CD4-positive, alpha-beta T cell treated with Interleukin-4 for 4 hours (primary cell): ENCODE measurements around the gene RNF223.
A peak's percentile ranks its signal among the peaks of the same experiment; 100 is the strongest.
"Not testable (repeated sequence)": the region's sequence is repeated elsewhere in the genome, so short reads cannot be mapped to it uniquely, and the experiment has no call there.

ENCODE experiments used
- DNase-seq: peaks from one replicate; pipeline ENCODE4 v3.0.0-alpha.2; 2020

RNF223 gene

DNA sequence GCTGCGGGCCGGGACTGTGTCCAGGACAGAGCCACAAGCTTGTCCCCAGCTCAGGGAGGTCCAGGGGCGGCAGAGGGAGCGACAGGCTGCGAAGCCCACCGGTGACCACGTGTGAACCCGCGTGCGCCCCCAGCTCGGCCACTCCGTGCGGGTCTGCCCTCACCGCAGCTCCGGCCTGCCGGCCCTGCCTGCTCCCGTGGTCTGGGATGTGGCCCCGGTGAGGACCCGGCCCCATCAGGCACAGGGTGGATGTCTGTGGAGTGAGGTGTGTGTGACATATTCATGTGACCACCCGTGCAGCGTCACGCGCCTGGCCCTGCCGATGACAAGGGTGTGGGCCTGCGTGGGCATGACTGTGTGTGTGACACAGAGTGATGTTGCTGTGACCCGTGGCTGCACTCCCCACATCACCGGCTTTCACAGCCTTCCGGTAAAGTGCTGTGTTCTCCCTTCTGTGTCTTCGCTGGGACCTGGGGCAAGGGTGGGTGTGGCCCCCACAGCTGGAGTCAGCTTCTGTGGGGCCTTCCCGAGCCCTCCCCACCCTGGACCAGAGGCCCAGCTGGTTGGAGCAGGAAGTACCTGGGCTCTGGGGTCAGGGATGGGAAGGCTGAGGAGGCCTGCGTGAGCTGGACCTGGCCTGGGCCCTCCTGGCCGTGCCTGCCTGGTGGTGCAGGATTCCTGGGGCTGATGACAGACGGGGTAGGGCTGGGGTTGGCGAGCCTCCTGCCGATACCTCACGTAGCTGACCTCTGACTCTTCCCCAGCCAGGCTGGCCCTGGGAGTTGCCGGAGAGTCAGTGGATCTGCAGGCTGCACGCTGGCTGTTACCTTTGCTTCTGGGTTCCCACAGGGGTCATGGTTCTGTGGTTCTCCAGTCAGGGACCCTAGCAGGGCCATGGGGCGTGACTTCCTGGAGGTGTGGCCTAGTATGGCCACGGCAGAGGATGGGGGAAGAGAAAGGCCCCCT lies 4.1 kb downstream of the RNF223 start:
- no peak for DNase-seq

GRCh38 chr1:1069056-1069710 lies 4.9 kb downstream of the RNF223 start:
- peak; percentile 80 for DNase-seq

GRCh38 chr1:1068517-1069055 lies 5.5 kb downstream of the RNF223 start:
- DNase-seq: peak; percentile 34

GRCh38 chr1:1067860-1068516 lies 6.1 kb downstream of the RNF223 start:
- DNase-seq: no peak

GRCh38 chr1:1067284-1067859 lies 6.7 kb downstream of the RNF223 start:
- no peak for DNase-seq

GRCh38 chr1:1066403-1067283 lies 7.5 kb downstream of the RNF223 start:
- DNase-seq: no peak

DNA sequence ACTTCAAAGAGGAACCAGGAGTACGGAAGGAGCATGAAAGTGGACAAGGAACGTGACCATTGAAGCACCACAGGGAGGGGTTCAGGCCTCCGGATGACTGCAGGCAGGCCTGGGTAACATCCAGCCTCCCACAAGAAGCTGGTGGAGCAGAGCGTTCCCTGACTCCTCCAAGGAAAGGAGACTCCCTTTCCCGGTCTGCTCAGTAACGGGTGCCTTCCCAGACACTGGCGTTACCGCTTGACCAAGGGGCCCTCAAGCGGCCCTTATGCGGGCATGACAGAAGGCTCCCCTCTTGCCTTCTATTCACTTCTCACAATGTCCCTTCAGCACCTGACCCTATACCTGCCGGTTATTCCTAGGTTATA lies 8.2 kb downstream of the RNF223 start:
- not testable (repeated sequence) for DNase-seq

DNA sequence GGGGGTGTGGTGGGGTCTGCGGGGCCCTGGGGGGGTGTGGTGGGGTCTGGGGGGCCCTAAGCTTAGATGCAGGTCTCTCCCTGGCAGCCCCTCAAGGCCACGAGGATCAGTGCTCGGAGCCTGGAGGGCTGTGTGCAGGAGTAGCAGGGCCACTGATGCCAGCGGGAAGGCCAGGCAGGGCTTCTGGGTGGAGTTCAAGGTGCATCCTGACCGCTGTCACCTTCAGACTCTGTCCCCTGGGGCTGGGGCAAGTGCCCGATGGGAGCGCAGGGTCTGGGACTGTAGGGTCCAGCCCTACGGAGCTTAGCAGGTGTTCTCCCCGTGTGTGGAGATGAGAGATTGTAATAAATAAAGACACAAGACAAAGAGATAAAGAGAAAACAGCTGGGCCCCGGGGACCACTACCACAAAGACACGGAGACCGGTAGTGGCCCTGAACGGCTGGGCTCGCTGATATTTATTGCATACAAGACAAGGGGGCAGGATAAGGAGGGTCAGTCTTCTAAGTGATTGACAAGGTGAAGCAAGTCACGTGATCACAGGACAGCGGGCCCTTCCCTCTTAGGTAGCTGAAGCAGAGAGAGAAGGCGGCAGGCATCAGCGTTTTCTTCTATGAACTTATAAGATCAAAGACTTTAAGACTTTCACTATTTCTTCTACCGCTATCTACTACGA lies 8.7 kb downstream of the RNF223 start:
- DNase-seq: no peak

DNA sequence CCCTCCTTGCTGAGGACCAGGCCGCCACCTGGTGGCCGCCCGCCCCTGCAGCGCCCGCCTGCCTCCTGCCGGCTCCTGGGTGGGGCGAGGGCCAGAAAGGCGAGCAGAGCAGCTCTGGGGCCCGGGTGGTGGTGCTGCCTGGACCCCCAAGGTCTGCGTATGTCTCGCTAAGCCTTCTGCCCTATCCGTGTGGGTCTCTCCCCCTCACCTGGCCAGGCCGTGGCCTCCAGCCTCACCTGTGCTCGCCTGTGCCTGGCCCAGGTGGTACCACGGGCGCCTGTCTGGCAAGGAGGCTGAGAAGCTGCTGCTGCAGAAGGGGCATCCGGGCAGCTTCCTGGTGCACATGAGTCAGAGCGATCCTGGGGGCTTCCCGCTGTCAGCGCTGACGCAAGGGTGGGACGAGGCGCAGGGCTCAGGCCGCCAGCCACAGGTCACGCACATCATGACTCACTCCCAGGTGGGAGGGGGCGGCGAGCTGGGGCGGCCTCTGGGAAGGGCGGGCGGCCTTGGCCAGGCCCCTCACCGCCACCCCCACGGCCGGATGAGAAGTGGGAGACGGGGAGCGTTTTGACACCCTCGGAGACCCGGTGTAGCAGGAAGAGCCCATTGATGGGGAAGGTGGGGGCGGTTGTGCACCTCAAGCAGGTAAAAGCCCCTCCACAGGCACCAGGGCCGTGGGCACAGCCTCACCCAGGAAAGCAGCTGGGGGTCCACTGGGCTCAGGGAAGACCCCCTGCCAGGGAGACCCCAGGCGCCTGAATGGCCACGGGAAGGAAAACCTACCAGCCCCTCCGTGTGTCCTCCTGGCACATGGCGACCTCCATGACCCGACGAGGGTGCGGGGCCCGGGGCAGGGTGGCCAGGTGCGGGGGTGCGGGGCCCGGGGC lies 9.9 kb downstream of the RNF223 start:
- DNase-seq: peak; percentile 90

- DNase-seq: no peak
These were observed 10.7 kb downstream of the RNF223 start for GRCh38 chr1:1063261-1063944.

- DNase-seq: no peak
These were observed 11.6 kb downstream of the RNF223 start for GRCh38 chr1:1062348-1063163.

DNA sequence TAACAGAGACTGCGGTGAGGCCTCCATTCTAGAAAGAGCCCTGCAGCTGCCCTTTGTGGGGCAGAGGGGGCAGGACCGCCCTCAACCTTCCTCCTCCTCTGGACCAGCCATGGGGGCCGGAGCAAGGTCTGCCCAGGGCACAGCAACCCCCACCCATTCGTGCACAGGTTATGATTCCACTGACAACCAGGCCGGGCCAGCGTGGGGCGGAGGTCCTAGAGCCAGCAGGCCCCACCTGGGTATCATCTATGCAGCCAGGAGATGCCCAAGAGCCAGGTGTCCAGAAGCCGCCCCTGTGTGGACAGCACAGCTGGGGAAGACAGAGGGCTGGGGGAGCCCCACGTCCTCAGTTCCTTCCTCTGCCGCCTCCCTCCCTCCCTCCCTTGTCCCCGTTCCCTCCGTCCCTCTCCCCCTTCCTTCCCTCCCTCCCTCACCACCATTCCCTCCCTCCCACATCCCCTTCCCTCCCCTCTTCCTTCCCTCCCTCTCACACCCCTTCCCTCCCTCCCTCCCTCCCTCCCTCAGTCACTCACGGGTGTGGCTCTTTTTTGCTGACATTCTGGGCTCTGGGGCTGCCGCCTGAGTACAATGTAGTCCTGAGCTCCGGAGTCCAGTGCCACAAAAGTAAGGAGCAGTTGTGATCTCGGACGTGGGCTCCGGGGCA lies 12.3 kb downstream of the RNF223 start:
- no peak for DNase-seq

DNA sequence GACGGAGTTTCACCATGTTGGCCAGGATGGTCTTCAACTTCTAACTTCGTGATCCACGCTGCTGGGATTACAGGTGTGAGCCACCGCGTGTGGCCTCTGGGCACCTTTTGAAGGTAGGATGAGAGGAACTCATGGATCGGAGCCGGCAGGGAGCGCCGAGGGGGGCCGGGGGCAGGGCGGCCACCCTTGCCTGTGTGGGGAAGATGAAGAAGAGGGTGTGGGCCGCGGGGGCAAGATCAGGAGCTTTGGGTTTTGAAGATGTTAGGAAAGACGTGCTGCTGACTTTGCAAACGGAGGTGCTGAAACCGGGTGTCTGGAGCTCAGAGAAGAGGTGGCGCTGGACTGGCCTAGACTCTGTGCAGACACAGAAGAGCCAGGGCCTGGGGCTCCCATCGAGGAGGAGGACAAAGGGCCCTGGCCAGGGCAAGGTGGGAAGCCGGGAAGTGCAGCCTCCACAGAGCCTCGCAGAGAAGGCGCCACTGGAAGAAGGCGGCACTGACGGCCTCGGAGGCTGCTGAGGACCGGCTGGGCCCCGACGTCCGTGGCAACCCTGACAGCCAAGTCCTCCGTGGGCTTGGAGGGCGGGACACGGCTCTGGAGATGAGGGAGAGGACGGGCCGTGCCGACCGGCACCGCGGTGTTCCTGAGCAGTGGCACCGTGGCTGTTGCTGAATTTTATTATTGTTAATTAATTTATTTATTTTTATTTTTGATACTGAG lies 13.7 kb downstream of the RNF223 start:
- DNase-seq: no peak

DNA sequence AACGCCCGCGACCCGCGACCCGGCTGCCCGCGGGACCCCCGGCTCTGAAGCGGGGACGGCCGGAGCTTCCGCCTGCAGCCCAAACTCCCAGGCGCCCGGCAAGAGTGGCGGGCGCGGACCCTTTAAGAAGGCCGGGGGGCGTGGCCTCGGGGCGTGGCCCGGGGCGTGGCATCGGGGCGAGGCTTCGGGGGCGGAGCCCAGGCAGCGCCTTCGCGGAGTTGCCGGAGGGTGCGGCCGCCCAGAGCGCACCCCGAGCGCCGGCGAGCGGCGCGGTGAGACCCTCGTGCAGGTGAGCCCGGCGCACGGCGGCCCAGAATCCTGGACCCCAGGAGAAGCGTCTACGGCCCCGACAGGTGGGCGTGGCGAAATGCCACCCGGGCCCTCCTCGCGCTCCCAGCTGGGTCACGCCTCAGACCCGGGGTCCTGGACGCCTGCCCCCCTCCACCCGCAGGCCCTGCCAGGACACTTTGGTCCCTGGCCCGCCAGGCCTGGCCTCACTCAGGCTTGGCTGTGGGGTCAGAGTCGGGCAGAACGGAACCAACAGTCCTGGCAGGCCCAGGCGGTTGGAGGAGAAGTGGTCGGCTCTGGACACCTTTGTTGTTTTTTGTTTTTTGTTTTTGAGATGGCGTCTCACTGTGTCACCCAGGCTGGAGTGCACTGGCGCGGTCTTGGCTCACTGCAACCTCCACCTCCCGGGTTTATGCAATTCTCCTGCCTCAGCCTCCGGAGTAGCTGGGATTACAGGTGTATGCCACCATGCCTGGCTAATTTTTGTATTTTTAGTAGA lies 14.4 kb downstream of the RNF223 start:
- DNase-seq: peak; percentile 81

- no peak for DNase-seq
These were observed 15.1 kb downstream of the RNF223 start for GRCh38 chr1:1058921-1059493.
